RWPE1 (cell line): ENCODE measurements around the gene KCNA3.

Source experiments
- CTCF ChIA-PET: fragments of 350-600 bp; sonication (Branson Sonifier 250); formaldehyde crosslinking; extraction: SDS; loops from one replicate; lab custom pipeline; 2021; lab: Yijun Ruan, JAX
- POLR2A ChIA-PET: fragments of 400-600 bp; formaldehyde crosslinking; extraction: SDS; loops from one replicate; lab custom pipeline; 2020; ENCODE audit warnings: antibody characterized with exemption; ENCODE audit not compliant: low non-redundant PET; lab: Yijun Ruan, JAX
- DNase-seq: peaks from one replicate; pipeline ENCODE4 v3.0.0; 2012; ENCODE audit warnings: low spot score
- H3K27ac ChIP-seq: fragments of 450-650 bp; 2 replicates; pipeline ENCODE4 v1.5.1; 2017
- CTCF ChIP-seq: fragments of 450-650 bp; conservative IDR thresholded peaks from 2 replicates; pipeline ENCODE4 v1.5.1; 2017; ENCODE audit warnings: low read depth, mild to moderate bottlenecking

The KCNA3 gene

GRCh38 chr1:110638556-110638955, 36.2 kb downstream of the KCNA3 start:
- POLR2A ChIA-PET = no interaction called here
- CTCF ChIA-PET = interaction anchor here (1.0 kb wide), 2 partner anchors 19 to 128 kb away, joined by 4 read pairs; no protein-coding TSS in a partner anchor
- no peak overlapping the region for H3K27ac ChIP-seq
- TF ChIP-seq CTCF = no peak
- DNase-seq = no peak

GRCh38 chr1:110638058-110638457, 36.7 kb downstream of the KCNA3 start:
- POLR2A ChIA-PET = no interaction called here
- no peak for TF ChIP-seq CTCF
- DNase-seq = no peak
- no peak overlapping the region for H3K27ac ChIP-seq
- CTCF ChIA-PET = interaction anchor here (1.0 kb wide), 1 partner anchor 128 kb away, joined by 4 read pairs; no protein-coding TSS in a partner anchor

- no peak for TF ChIP-seq CTCF
- ChIA-PET POLR2A (no interaction called here), CTCF (no interaction called here)
- no peak for DNase-seq
- H3K27ac ChIP-seq = no peak overlapping the region
Measured at GRCh38 chr1:110637475-110637874, 37.3 kb downstream of the KCNA3 start.

GRCh38 chr1:110636149-110636935, 38.4 kb downstream of the KCNA3 start:
- CTCF ChIA-PET = interaction anchor here (0.6 to 1.1 kb wide), 2 partner anchors 140 to 221 kb away, joined by 4 to 8 read pairs; no protein-coding TSS in a partner anchor
- no peak overlapping the region for H3K27ac ChIP-seq
- POLR2A ChIA-PET = no interaction called here
- no peak for DNase-seq
- TF ChIP-seq CTCF = no peak

GRCh38 chr1:110635434-110635833, 39.3 kb downstream of the KCNA3 start:
- ChIA-PET CTCF (interaction anchor here (0.7 to 1.4 kb wide), 6 partner anchors 10 to 224 kb away, joined by 3 to 6 read pairs (median 4); no protein-coding TSS in a partner anchor), POLR2A (no interaction called here)
- no peak for DNase-seq
- TF ChIP-seq CTCF = no peak
- no peak overlapping the region for H3K27ac ChIP-seq

- peak; percentile 31 for DNase-seq
- ChIA-PET CTCF (interaction anchor here (0.7 to 1.4 kb wide), 6 partner anchors 10 to 223 kb away, joined by 3 to 6 read pairs (median 4); no protein-coding TSS in a partner anchor), POLR2A (no interaction called here)
- H3K27ac ChIP-seq = no peak overlapping the region
- TF ChIP-seq CTCF = no peak
Measured at GRCh38 chr1:110634455-110635311, 40.1 kb downstream of the KCNA3 start.
